HEK293 (cell line): Measurements from ENCODE around the gene UFD1.

Source experiments
- CTCF ChIP-seq: fragments of 450-650 bp; formaldehyde crosslinking; IDR thresholded peaks from 2 replicates; pipeline ENCODE4 v1.5.1; 2016; ENCODE audit warnings: missing biosample characterization, missing genetic modification characterization
- HOXA7 ChIP-seq: sonication (generic); formaldehyde crosslinking; IDR thresholded peaks from 2 replicates; pipeline ENCODE4 v1.8.1; 2022; ENCODE audit warnings: missing genetic modification reagents, borderline replicate concordance
- REST ChIP-seq: fragments of 450-650 bp; formaldehyde crosslinking; IDR thresholded peaks from 2 replicates; pipeline ENCODE4 v1.5.1; 2016; ENCODE audit warnings: missing biosample characterization, missing genetic modification characterization
- ZBTB49 ChIP-seq: fragments of 450-650 bp; formaldehyde crosslinking; IDR thresholded peaks from 2 replicates; pipeline ENCODE4 v1.5.1; 2016; ENCODE audit warnings: missing biosample characterization, missing genetic modification characterization, low read depth
- ZNF239 ChIP-seq: fragments of 450-650 bp; formaldehyde crosslinking; IDR thresholded peaks from 2 replicates; pipeline ENCODE4 v1.5.1; 2016; ENCODE audit warnings: missing biosample characterization, missing genetic modification characterization
- ZNF24 ChIP-seq: fragments of 450-650 bp; formaldehyde crosslinking; IDR thresholded peaks from 2 replicates; pipeline ENCODE4 v1.5.1; 2016; ENCODE audit warnings: missing biosample characterization, missing genetic modification characterization
- ZNF335 ChIP-seq: fragments of 450-650 bp; formaldehyde crosslinking; conservative IDR thresholded peaks from 2 replicates; pipeline ENCODE4 v1.5.1; 2016; ENCODE audit warnings: missing biosample characterization, missing genetic modification characterization
- ZNF416 ChIP-seq: fragments of 450-650 bp; formaldehyde crosslinking; IDR thresholded peaks from 2 replicates; pipeline ENCODE4 v1.5.1; 2016; ENCODE audit warnings: missing biosample characterization, missing genetic modification characterization
- ZNF48 ChIP-seq: fragments of 450-650 bp; formaldehyde crosslinking; IDR thresholded peaks from 2 replicates; pipeline ENCODE4 v1.5.1; 2016; ENCODE audit warnings: missing biosample characterization, missing genetic modification characterization
- ZNF792 ChIP-seq: fragments of 450-650 bp; formaldehyde crosslinking; IDR thresholded peaks from 2 replicates; pipeline ENCODE4 v1.5.1; 2016; ENCODE audit warnings: missing biosample characterization, missing genetic modification characterization

GRCh38 chr22:19471572-19471971, 7.4 kb downstream of the UFD1 start:
- no peak for TF ChIP-seq ZNF239 (tag by site-specific recombination)
- no peak for TF ChIP-seq CTCF
- TF ChIP-seq ZBTB49 (tag by site-specific recombination): no peak
- no peak for TF ChIP-seq HOXA7 (CRISPR knock-in tag)
- no peak for TF ChIP-seq REST (tag by site-specific recombination)
- TF ChIP-seq ZNF24 (tag by site-specific recombination): no peak
- TF ChIP-seq ZNF335 (tag by site-specific recombination): no peak
- TF ChIP-seq ZNF48 (tag by site-specific recombination): no peak
- TF ChIP-seq ZNF792 (tag by site-specific recombination): no peak
- TF ChIP-seq ZNF416 (tag by site-specific recombination): no peak
